ENCODE measurements around the gene SUGCT.

SUGCT gene

GRCh38 chr7:40824461-40824860 is 689.7 kb downstream of the SUGCT start:
- no peak for TF ChIP-seq RAD21 (IDR thresholded peaks at IDR 0.05; ENCODE audit: low read depth)
- no peak for TF ChIP-seq TEAD4 (IDR thresholded peaks at IDR 0.05)
- no peak for TF ChIP-seq MAX (IDR thresholded peaks at IDR 0.05)
- TF ChIP-seq FOXM1 (IDR thresholded peaks at IDR 0.05; ENCODE audit: borderline replicate concordance, low read depth): no peak
- TF ChIP-seq TCF12 (IDR thresholded peaks at IDR 0.05; ENCODE audit: low read depth): no peak
- no peak for TF ChIP-seq ZBTB7A (IDR thresholded peaks at IDR 0.05; ENCODE audit: low read depth)
- TF ChIP-seq YY1 (IDR thresholded peaks at IDR 0.05; ENCODE audit: low read depth): no peak
- TF ChIP-seq REST (IDR thresholded peaks at IDR 0.05; ENCODE audit: low read depth): no peak
- TF ChIP-seq EGR1 (IDR thresholded peaks at IDR 0.05): no peak
- no peak for TF ChIP-seq USF1 (IDR thresholded peaks at IDR 0.05)
- no peak for TF ChIP-seq TAF1 (IDR thresholded peaks at IDR 0.05; ENCODE audit: low read depth)
- TF ChIP-seq NFIC (IDR thresholded peaks at IDR 0.05): no peak

DNA sequence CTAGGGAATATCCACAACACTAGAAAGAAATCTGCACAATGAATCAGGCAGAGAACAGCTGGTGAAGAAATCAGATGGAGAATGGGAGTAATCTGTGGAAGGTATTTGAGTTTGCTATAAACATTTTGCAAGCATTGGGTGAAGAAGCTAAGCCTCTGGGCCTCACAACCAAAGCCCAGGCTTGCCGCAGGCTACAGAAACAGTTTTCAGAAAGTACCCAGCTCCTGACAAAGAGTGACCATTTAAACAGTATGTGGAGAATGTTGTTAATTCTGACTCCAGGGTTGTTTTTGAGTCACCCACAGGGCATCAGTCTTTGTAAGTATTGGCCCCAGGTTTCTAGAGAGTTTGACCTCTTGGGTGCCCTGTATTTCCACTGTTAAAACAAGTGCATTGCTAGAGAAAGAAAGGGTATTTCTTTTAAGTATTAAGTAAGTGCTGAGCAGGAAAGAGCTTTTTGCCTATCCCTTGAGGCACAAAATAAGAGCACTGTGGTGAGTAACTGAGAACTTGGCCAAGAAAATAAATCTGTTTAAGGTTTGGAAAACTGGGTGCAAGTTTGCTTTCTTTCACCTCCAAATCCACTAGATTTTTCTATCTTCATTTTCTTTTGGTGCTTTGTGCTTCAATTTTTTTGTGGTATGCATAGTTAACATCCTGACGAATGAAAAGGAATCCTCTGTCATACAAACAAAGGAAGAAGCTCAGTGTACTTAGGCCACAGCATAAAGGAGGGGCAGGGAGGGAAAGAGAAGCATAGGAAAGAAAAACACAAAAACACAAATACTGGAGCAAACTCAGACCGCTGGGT is 691.8 kb downstream of the SUGCT start:
- TF ChIP-seq YY1 (IDR thresholded peaks at IDR 0.05; ENCODE audit: low read depth): no peak
- TF ChIP-seq FOXM1 (IDR thresholded peaks at IDR 0.05; ENCODE audit: borderline replicate concordance, low read depth): no peak
- TF ChIP-seq EGR1 (IDR thresholded peaks at IDR 0.05): no peak
- no peak for TF ChIP-seq ZBTB7A (IDR thresholded peaks at IDR 0.05; ENCODE audit: low read depth)
- TF ChIP-seq USF1 (IDR thresholded peaks at IDR 0.05): no peak
- TF ChIP-seq NFIC (IDR thresholded peaks at IDR 0.05): no peak
- no peak for TF ChIP-seq REST (IDR thresholded peaks at IDR 0.05; ENCODE audit: low read depth)
- TF ChIP-seq TCF12 (IDR thresholded peaks at IDR 0.05; ENCODE audit: low read depth): no peak
- TF ChIP-seq MAX (IDR thresholded peaks at IDR 0.05): no peak

GRCh38 chr7:40827222-40828085 is 692.6 kb downstream of the SUGCT start:
- TF ChIP-seq ZBTB7A (IDR thresholded peaks at IDR 0.05; ENCODE audit: low read depth) (no peak), YY1 (IDR thresholded peaks at IDR 0.05; ENCODE audit: low read depth) (no peak), TCF12 (IDR thresholded peaks at IDR 0.05; ENCODE audit: low read depth) (no peak), USF1 (IDR thresholded peaks at IDR 0.05) (no peak), REST (IDR thresholded peaks at IDR 0.05; ENCODE audit: low read depth) (no peak), CEBPB (IDR thresholded peaks at IDR 0.05) (no peak), EP300 (IDR thresholded peaks at IDR 0.05; ENCODE audit: borderline replicate concordance) (no peak), MAX (IDR thresholded peaks at IDR 0.05) (no peak), NFIC (IDR thresholded peaks at IDR 0.05) (no peak), TAF1 (IDR thresholded peaks at IDR 0.05; ENCODE audit: low read depth) (no peak), CREB1 (IDR thresholded peaks at IDR 0.05; ENCODE audit: low read depth) (no peak), FOXM1 (IDR thresholded peaks at IDR 0.05; ENCODE audit: borderline replicate concordance, low read depth) (no peak), EGR1 (IDR thresholded peaks at IDR 0.05) (no peak)

Data from Ishikawa (cell line).